ENCODE measurements around the gene DNM3.
"Not testable (repeated sequence)": the region's sequence is repeated elsewhere in the genome, so short reads cannot be mapped to it uniquely, and the experiment has no call there.

The DNM3 gene

GRCh38 chr1:172003766-172004530 is 162.7 kb downstream of the DNM3 start:
- Histone ChIP-seq H3K27me3 (replicated peaks; ENCODE audit: control insufficient read depth, insufficient read depth, low read length) (no peaks in the 10 kb centered on the region), H3K9ac (ENCODE audit: low read length) (no peak overlapping the region), H3K4me1 (ENCODE audit: control insufficient read depth, insufficient read depth, low read length) (peaks cover 17% of the 10 kb centered on the region), H3K9me3 (ENCODE audit: control insufficient read depth, low read length) (no peaks in the 10 kb centered on the region), H3K36me3 (ENCODE audit: control insufficient read depth, insufficient read depth, low read length, severe bottlenecking) (no peaks in the 10 kb centered on the region), H3K4me3 (ENCODE audit: low read length) (no peak overlapping the region)
- DNase-seq (ENCODE audit: low read depth): peak; percentile 20

- no peaks in the 10 kb centered on the region for H3K27me3 ChIP-seq (replicated peaks; ENCODE audit: control insufficient read depth, insufficient read depth, low read length)
- peaks cover 17% of the 10 kb centered on the region for H3K4me1 ChIP-seq (ENCODE audit: control insufficient read depth, insufficient read depth, low read length)
- DNase-seq (ENCODE audit: low read depth): peak; percentile 7
- H3K36me3 ChIP-seq (ENCODE audit: control insufficient read depth, insufficient read depth, low read length, severe bottlenecking): no peaks in the 10 kb centered on the region
- H3K9me3 ChIP-seq (ENCODE audit: control insufficient read depth, low read length): peaks cover under 1% of the 10 kb centered on the region
- no peak overlapping the region for H3K4me3 ChIP-seq (ENCODE audit: low read length)
- H3K9ac ChIP-seq (ENCODE audit: low read length): no peak overlapping the region
These were observed 163.4 kb downstream of the DNM3 start for GRCh38 chr1:172004671-172005070.

- H3K36me3 ChIP-seq (ENCODE audit: control insufficient read depth, insufficient read depth, low read length, severe bottlenecking): no peaks in the 10 kb centered on the region
- DNase-seq (ENCODE audit: low read depth): peak; percentile 54
- no peak overlapping the region for H3K9ac ChIP-seq (ENCODE audit: low read length)
- no peak overlapping the region for H3K4me3 ChIP-seq (ENCODE audit: low read length)
- H3K27me3 ChIP-seq (replicated peaks; ENCODE audit: control insufficient read depth, insufficient read depth, low read length): no peaks in the 10 kb centered on the region
- H3K4me1 ChIP-seq (ENCODE audit: control insufficient read depth, insufficient read depth, low read length): peaks cover 17% of the 10 kb centered on the region
- H3K9me3 ChIP-seq (ENCODE audit: control insufficient read depth, low read length): peaks cover 13% of the 10 kb centered on the region
These were observed 164.6 kb downstream of the DNM3 start for GRCh38 chr1:172005856-172006255.

GRCh38 chr1:172006660-172007059 is 165.4 kb downstream of the DNM3 start:
- Histone ChIP-seq H3K27me3 (replicated peaks; ENCODE audit: control insufficient read depth, insufficient read depth, low read length) (no peaks in the 10 kb centered on the region), H3K9ac (ENCODE audit: low read length) (no peak overlapping the region), H3K4me3 (ENCODE audit: low read length) (no peak overlapping the region), H3K9me3 (ENCODE audit: control insufficient read depth, low read length) (peaks cover 21% of the 10 kb centered on the region), H3K4me1 (ENCODE audit: control insufficient read depth, insufficient read depth, low read length) (peaks cover 17% of the 10 kb centered on the region), H3K36me3 (ENCODE audit: control insufficient read depth, insufficient read depth, low read length, severe bottlenecking) (no peaks in the 10 kb centered on the region)
- peak; percentile 34 for DNase-seq (ENCODE audit: low read depth)

GRCh38 chr1:172018727-172019311 is 177.5 kb downstream of the DNM3 start:
- Histone ChIP-seq H3K9me3 (ENCODE audit: control insufficient read depth, low read length) (no peaks in the 10 kb centered on the region), H3K4me3 (ENCODE audit: low read length) (no peak overlapping the region), H3K36me3 (ENCODE audit: control insufficient read depth, insufficient read depth, low read length, severe bottlenecking) (no peaks in the 10 kb centered on the region), H3K27me3 (replicated peaks; ENCODE audit: control insufficient read depth, insufficient read depth, low read length) (no peaks in the 10 kb centered on the region), H3K4me1 (ENCODE audit: control insufficient read depth, insufficient read depth, low read length) (no peaks in the 10 kb centered on the region), H3K9ac (ENCODE audit: low read length) (no peak overlapping the region)
- no peak for DNase-seq (ENCODE audit: low read depth)

GRCh38 chr1:172019976-172020375 is 178.7 kb downstream of the DNM3 start:
- Histone ChIP-seq H3K9me3 (ENCODE audit: control insufficient read depth, low read length) (no peaks in the 10 kb centered on the region), H3K9ac (ENCODE audit: low read length) (no peak overlapping the region), H3K36me3 (ENCODE audit: control insufficient read depth, insufficient read depth, low read length, severe bottlenecking) (no peaks in the 10 kb centered on the region), H3K4me1 (ENCODE audit: control insufficient read depth, insufficient read depth, low read length) (no peaks in the 10 kb centered on the region), H3K27me3 (replicated peaks; ENCODE audit: control insufficient read depth, insufficient read depth, low read length) (no peaks in the 10 kb centered on the region), H3K4me3 (ENCODE audit: low read length) (no peak overlapping the region)
- DNase-seq (ENCODE audit: low read depth): no peak

- no peaks in the 10 kb centered on the region for H3K36me3 ChIP-seq (ENCODE audit: control insufficient read depth, insufficient read depth, low read length, severe bottlenecking)
- H3K9ac ChIP-seq (ENCODE audit: low read length): no peak overlapping the region
- no peaks in the 10 kb centered on the region for H3K27me3 ChIP-seq (replicated peaks; ENCODE audit: control insufficient read depth, insufficient read depth, low read length)
- H3K9me3 ChIP-seq (ENCODE audit: control insufficient read depth, low read length): no peaks in the 10 kb centered on the region
- no peak overlapping the region for H3K4me3 ChIP-seq (ENCODE audit: low read length)
- no peaks in the 10 kb centered on the region for H3K4me1 ChIP-seq (ENCODE audit: control insufficient read depth, insufficient read depth, low read length)
- DNase-seq (ENCODE audit: low read depth): no peak
These were observed 183.2 kb downstream of the DNM3 start for GRCh38 chr1:172024516-172024915.

GRCh38 chr1:172024944-172025738 is 183.8 kb downstream of the DNM3 start:
- H3K4me3 ChIP-seq (ENCODE audit: low read length); H3K36me3 ChIP-seq (ENCODE audit: control insufficient read depth, insufficient read depth, low read length, severe bottlenecking); H3K4me1 ChIP-seq (ENCODE audit: control insufficient read depth, insufficient read depth, low read length); H3K27me3 ChIP-seq (replicated peaks; ENCODE audit: control insufficient read depth, insufficient read depth, low read length); H3K9ac ChIP-seq (ENCODE audit: low read length); H3K9me3 ChIP-seq (ENCODE audit: control insufficient read depth, low read length); DNase-seq (ENCODE audit: low read depth): not testable (repeated sequence)

- Histone ChIP-seq H3K9me3 (ENCODE audit: control insufficient read depth, low read length) (no peaks in the 10 kb centered on the region), H3K27me3 (replicated peaks; ENCODE audit: control insufficient read depth, insufficient read depth, low read length) (no peaks in the 10 kb centered on the region), H3K9ac (ENCODE audit: low read length) (no peak overlapping the region), H3K36me3 (ENCODE audit: control insufficient read depth, insufficient read depth, low read length, severe bottlenecking) (no peaks in the 10 kb centered on the region), H3K4me3 (ENCODE audit: low read length) (no peak overlapping the region), H3K4me1 (ENCODE audit: control insufficient read depth, insufficient read depth, low read length) (peaks cover 3% of the 10 kb centered on the region)
- DNase-seq (ENCODE audit: low read depth): peak; percentile 70
These were observed 199.2 kb downstream of the DNM3 start for GRCh38 chr1:172040466-172040865.

GRCh38 chr1:172041102-172041501 is 199.8 kb downstream of the DNM3 start:
- Histone ChIP-seq H3K4me1 (ENCODE audit: control insufficient read depth, insufficient read depth, low read length) (peaks cover 3% of the 10 kb centered on the region), H3K9me3 (ENCODE audit: control insufficient read depth, low read length) (no peaks in the 10 kb centered on the region), H3K27me3 (replicated peaks; ENCODE audit: control insufficient read depth, insufficient read depth, low read length) (no peaks in the 10 kb centered on the region), H3K36me3 (ENCODE audit: control insufficient read depth, insufficient read depth, low read length, severe bottlenecking) (no peaks in the 10 kb centered on the region), H3K9ac (ENCODE audit: low read length) (no peak overlapping the region), H3K4me3 (ENCODE audit: low read length) (no peak overlapping the region)
- no peak for DNase-seq (ENCODE audit: low read depth)

GRCh38 chr1:172041742-172042141 is 200.4 kb downstream of the DNM3 start:
- Histone ChIP-seq H3K9me3 (ENCODE audit: control insufficient read depth, low read length) (no peaks in the 10 kb centered on the region), H3K4me1 (ENCODE audit: control insufficient read depth, insufficient read depth, low read length) (peaks cover 3% of the 10 kb centered on the region), H3K4me3 (ENCODE audit: low read length) (peak overlapping the region; percentile 31), H3K9ac (ENCODE audit: low read length) (peak overlapping the region; percentile 57), H3K27me3 (replicated peaks; ENCODE audit: control insufficient read depth, insufficient read depth, low read length) (no peaks in the 10 kb centered on the region), H3K36me3 (ENCODE audit: control insufficient read depth, insufficient read depth, low read length, severe bottlenecking) (no peaks in the 10 kb centered on the region)
- peak; percentile 65 for DNase-seq (ENCODE audit: low read depth)

Data from adipocyte (in vitro differentiated cells).